Measurements from ENCODE around the gene ZNF655.

Gene ZNF655

DNA sequence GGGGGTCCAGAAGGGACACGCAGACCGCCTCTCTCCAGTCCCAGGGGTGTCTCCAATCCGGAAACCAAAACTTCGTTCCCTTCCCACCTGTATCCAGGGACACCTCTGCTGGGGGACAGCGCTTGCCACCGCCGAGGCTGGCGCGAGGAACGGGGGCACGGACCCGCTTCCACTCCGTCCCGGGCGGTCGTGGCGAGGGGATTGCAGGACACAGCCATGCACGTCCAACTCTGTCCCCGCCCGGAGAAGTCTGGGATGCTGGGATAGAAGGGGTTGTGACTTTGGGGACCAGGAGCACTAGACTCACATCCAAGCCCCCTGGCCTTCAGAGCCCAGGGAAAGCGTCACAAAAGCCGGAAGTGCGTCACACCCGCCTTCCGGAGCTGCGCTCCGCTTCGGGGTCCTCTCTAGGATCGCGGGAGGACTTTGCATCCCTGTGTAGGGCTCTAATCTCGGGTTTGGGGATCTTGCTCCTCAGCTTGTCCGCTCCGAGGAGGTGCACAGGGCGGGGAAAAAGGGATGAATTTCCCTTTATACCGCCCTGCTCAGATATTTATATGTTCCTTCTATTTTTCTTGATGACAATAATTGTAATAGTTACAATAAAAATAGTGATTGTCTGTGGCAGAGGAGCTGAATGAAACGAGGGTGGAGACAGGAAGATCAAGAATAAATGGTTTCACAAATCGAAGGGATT is 6.5 kb upstream of the ZNF655 start, which contains the start of gene FAM200A:
TSS of gene FAM200A (minus strand) at position 348 of the 697 bp plus-strand sequence. CDS start 3,707 bp downstream, outside the sequence.
- TF ChIP-seq, protein P1, sequence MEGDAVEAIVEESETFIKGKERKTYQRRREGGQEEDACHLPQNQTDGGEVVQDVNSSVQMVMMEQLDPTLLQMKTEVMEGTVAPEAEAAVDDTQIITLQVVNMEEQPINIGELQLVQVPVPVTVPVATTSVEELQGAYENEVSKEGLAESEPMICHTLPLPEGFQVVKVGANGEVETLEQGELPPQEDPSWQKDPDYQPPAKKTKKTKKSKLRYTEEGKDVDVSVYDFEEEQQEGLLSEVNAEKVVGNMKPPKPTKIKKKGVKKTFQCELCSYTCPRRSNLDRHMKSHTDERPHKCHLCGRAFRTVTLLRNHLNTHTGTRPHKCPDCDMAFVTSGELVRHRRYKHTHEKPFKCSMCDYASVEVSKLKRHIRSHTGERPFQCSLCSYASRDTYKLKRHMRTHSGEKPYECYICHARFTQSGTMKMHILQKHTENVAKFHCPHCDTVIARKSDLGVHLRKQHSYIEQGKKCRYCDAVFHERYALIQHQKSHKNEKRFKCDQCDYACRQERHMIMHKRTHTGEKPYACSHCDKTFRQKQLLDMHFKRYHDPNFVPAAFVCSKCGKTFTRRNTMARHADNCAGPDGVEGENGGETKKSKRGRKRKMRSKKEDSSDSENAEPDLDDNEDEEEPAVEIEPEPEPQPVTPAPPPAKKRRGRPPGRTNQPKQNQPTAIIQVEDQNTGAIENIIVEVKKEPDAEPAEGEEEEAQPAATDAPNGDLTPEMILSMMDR (IDR thresholded peaks at IDR 0.05; ENCODE audit: control insufficient read depth, insufficient read depth, low read depth, low read length, missing control alignments) = no peak
- H3K4me3 ChIP-seq (ENCODE audit: control insufficient read depth, low read depth, low read length) = peak within 1 kb of the TSS; percentile 100
- DNase-seq (ENCODE audit: low read depth) = peak; percentile 64

DNA sequence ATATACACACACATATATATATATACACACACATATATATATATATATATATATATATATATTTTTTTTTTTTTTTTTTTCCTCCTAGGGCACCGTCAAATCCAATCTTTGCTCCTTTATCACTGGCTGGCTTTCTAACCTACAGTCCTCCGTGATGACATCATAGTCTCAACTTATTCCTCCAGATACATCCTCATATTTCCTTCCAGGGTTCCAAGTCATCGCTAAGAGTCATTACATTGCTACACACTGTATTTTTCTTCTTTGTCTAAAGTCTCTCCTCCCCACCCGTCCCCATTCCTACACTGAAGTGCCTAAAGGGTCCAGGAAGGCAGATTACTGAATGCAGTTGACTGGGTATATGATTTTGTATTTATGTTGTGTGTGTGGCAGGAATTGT is 5.4 kb upstream of the ZNF655 start:
- no peak for DNase-seq (ENCODE audit: low read depth)
- no peak overlapping the region for H3K4me3 ChIP-seq (ENCODE audit: control insufficient read depth, low read depth, low read length)
- TF ChIP-seq, protein P1 (IDR thresholded peaks at IDR 0.05; ENCODE audit: control insufficient read depth, insufficient read depth, low read depth, low read length, missing control alignments) = no peak

DNA sequence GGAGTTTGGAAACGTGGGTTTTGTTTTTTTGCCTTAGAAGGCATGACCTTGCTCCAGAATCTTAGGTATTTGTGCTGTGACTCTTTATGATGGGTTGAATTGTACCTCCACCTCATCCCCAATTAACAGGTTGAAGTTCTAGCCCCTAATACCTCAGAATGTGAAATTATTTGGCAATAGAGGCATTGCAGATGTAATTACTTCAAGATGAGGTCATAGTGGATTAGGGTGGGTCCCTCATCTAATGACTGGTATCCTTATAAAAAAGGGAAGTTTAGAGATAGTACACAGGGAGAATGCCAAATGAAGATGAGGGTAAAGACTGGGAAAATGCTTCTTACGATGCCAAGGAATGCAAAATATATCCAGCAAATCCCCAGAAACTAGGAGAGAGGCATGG is 3.5 kb upstream of the ZNF655 start:
- TF ChIP-seq, protein P1 (IDR thresholded peaks at IDR 0.05; ENCODE audit: control insufficient read depth, insufficient read depth, low read depth, low read length, missing control alignments) = no peak
- no peak for DNase-seq (ENCODE audit: low read depth)
- H3K4me3 ChIP-seq (ENCODE audit: control insufficient read depth, low read depth, low read length) = no peak overlapping the region

DNA sequence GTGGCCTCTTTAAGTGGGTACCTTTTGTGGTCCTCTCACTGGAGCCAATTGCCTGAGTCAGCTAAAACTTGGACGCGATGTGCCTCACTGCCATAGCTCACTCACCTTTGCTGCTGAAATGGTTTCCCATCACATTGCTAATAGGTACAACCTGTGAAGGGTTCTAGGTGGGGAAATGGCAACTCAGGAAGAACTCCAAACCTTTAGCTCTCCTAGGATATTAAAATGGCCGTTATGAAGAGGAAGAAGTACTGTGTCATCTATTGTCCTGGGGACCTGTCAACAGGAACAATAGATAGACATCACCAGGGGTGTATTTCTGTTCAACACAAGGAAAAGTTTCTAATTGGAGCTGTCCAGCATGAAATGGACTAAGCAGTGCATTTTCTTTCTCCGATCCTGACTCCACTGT is 1.2 kb upstream of the ZNF655 start:
- TF ChIP-seq, protein P1 (IDR thresholded peaks at IDR 0.05; ENCODE audit: control insufficient read depth, insufficient read depth, low read depth, low read length, missing control alignments) = no peak
- no peak for DNase-seq (ENCODE audit: low read depth)
- no peak overlapping the region for H3K4me3 ChIP-seq (ENCODE audit: control insufficient read depth, low read depth, low read length)

DNA sequence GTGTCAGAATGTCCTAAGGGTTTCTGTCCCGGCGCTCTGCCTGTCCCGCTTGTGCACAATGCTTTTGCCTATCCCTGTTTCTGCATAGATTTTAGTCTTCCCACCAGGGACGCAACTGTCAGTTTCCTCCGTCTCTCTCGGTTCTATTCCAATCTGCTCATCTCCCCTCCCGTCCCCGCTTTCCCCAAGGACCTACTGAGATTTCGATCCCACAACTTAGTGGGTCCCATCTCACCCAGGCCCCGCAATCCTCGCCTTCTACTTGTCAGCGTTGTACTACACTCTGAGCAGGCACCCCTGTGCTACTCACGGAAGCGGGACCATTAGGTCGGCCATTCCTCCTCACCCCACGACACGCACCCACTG is 519 bp upstream of the ZNF655 start:
- DNase-seq (ENCODE audit: low read depth) = no peak
- H3K4me3 ChIP-seq (ENCODE audit: control insufficient read depth, low read depth, low read length) = peak overlapping the region; percentile 89
- TF ChIP-seq, protein P1 (IDR thresholded peaks at IDR 0.05; ENCODE audit: control insufficient read depth, insufficient read depth, low read depth, low read length, missing control alignments) = no peak

DNA sequence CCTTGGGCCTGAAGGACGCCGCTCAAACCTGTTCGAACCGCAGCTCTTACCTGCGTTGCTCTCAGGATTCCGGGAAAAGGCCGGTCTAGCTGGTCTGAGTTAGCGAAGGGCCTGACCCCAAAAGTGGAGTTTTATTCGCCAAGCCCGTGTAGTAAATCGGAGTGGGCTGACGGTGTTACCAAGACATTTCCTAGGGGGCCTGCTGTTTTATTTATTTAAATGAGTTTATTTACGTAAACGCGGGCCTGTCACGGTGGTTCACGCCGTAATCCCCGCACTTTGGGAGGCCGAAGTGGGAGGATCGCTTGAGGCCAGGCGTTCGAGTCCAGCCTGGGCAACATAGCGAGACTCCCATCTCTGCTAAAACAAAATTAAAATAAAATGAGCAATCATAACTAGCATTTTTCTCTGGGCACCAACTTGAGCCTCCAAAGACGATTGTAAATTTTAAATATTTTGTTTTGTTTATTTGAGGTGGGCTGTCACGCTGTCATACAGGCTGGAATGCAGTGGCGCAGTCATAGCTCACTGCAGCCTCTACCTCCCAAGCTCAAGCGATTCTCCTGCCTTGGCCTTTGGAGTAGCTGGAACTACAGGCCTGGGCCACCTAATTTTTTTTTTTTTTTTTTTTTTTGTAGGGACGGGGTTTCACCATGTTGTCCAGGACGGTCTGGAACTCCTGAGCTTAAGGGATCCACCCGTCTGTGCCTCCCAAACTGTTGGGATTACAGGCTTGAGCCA is 903 bp downstream of the ZNF655 start:
- H3K4me3 ChIP-seq (ENCODE audit: control insufficient read depth, low read depth, low read length) = peak overlapping the region; percentile 89
- TF ChIP-seq, protein P1 (IDR thresholded peaks at IDR 0.05; ENCODE audit: control insufficient read depth, insufficient read depth, low read depth, low read length, missing control alignments) = no peak
- DNase-seq (ENCODE audit: low read depth) = no peak

Data from AG09309 (cell line).